ENCODE measurements around the gene EID2B. TPM values are rescaled to one million over a fixed set of nuclear protein-coding genes. Genes with fewer than 3 reads are reported as not detected.

Gene EID2B
- total and polyA plus RNA-seq, 9 of the 15 experiments (the other 6 are each of a cell fraction or from before 2014, with no cell fraction given), result 2.8 to 8.8 (median 4.8) TPM

DNA sequence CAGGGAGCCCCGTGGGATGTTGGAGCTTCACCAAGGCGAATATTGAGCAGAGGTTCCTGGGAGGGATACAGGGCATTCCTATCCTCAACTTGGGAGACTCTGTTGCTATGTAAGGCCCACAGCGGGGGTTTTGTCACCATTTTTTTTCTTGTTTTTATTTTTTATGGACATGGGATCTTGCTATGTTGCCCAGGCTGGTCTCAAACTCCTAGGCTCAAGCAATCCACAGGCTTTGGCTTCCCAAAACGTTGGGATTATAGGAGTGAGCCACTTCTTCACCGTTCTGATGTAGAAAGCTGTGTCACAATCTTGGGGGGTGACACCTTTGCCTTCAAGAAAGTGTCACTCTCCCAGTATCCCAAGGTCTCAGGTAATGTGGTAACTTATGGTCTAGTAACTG, 31.3 kb downstream of the EID2B start:
- 41% methylated on average over 5 of the region's 5 CpGs for WGBS (ENCODE audit: insufficient coverage, low coverage, missing lambda C conversion rate)
- Histone ChIP-seq H3K36me3 (ENCODE audit: control insufficient read depth, insufficient read depth, low read length) (no peaks in the 10 kb centered on the region), H3K9me3 (replicated peaks; ENCODE audit: control insufficient read depth, insufficient read depth, low read depth, low read length) (no peaks in the 10 kb centered on the region), H3K9ac (ENCODE audit: insufficient read depth in 1 of 2, low read depth in 2 of 2, low read length in 2 of 2) (no peak overlapping the region), H3K4me2 (ENCODE audit: insufficient read depth, low read length) (no peak overlapping the region), H3K9me1 (ENCODE audit: control insufficient read depth, insufficient read depth, low read length) (no peaks in the 10 kb centered on the region), H3K27me3 (ENCODE audit: control insufficient read depth in 2 of 2, insufficient read depth in 2 of 2, low read length in 2 of 2) (no peaks in the 10 kb centered on the region), H4K20me1 (replicated peaks; ENCODE audit: control insufficient read depth, insufficient read depth, low read length) (no peaks in the 10 kb centered on the region), H3K4me1 (replicated peaks in 1 of 2; ENCODE audit: control insufficient read depth in 2 of 2, insufficient read depth in 2 of 2, low read length in 2 of 2) (peaks cover 10 to 35% of the 10 kb centered on the region in 2 experiments; a peak in 4 of 5 replicates), H3K4me3 (no peak overlapping the region), H2AFZ (ENCODE audit: low read depth, low read length) (no peak overlapping the region), H3K27ac (ENCODE audit: extremely low read depth, low read depth, low read length) (no peak overlapping the region), H3K79me2 (ENCODE audit: control insufficient read depth, insufficient read depth, low read length) (no peaks in the 10 kb centered on the region)
- CTCF ChIA-PET (ENCODE audit: low intra/inter-chr PET ratio), result no interaction called here
- intact Hi-C loops (cut with micrococcal nuclease) (no loop called here), in situ Hi-C loops (cut with MboI) (no loop called here)
- no peak for ATAC-seq
- POLR2A ChIA-PET, result no interaction called here
- DNase-seq (ENCODE audit: extremely low read depth in 1 of 4, low spot score in 3 of 4), result no peak
- FAIRE-seq, result no peak
- BruUV-seq (replicated peaks), result no TSS peak
- peak; percentile 95 for TF ChIP-seq ZNF121 (CRISPR knock-in tag; conservative IDR thresholded peaks at IDR 0.05)
- no peak for TF ChIP-seq MAZ (CRISPR knock-in tag; conservative IDR thresholded peaks at IDR 0.05 in 1 of 2, IDR thresholded peaks at IDR 0.05 in 1 of 2)
- TF ChIP-seq KLF16 (IDR thresholded peaks at IDR 0.05), result no peak
- TF ChIP-seq ZNF175 (CRISPR knock-in tag; IDR thresholded peaks at IDR 0.05; ENCODE audit: low read depth), result no peak
- TF ChIP-seq HLTF (IDR thresholded peaks at IDR 0.05), result no peak
- TF ChIP-seq BRCA1 (IDR thresholded peaks at IDR 0.05), result no peak
- TF ChIP-seq BRCA1 (CRISPR knock-in tag; IDR thresholded peaks at IDR 0.05), result no peak
- TF ChIP-seq EP400 (IDR thresholded peaks at IDR 0.05), result no peak
- no peak for TF ChIP-seq ATF1 (CRISPR knock-in tag; IDR thresholded peaks at IDR 0.05)
- TF ChIP-seq ATF1 (tag; IDR thresholded peaks at IDR 0.05), result no peak
- TF ChIP-seq, protein P1, sequence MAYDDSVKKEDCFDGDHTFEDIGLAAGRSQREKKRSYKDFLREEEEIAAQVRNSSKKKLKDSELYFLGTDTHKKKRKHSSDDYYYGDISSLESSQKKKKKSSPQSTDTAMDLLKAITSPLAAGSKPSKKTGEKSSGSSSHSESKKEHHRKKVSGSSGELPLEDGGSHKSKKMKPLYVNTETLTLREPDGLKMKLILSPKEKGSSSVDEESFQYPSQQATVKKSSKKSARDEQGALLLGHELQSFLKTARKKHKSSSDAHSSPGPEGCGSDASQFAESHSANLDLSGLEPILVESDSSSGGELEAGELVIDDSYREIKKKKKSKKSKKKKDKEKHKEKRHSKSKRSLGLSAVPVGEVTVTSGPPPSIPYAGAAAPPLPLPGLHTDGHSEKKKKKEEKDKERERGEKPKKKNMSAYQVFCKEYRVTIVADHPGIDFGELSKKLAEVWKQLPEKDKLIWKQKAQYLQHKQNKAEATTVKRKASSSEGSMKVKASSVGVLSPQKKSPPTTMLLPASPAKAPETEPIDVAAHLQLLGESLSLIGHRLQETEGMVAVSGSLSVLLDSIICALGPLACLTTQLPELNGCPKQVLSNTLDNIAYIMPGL (CRISPR knock-in tag; IDR thresholded peaks at IDR 0.05), result no peak
- TF ChIP-seq CBFA2T2 (conservative IDR thresholded peaks at IDR 0.05), result no peak
- TF ChIP-seq KDM1A (IDR thresholded peaks at IDR 0.05), result peak; percentile 31 to 33; a peak in 2 of 4 replicates
- no peak for TF ChIP-seq NR2C2 (CRISPR knock-in tag; IDR thresholded peaks at IDR 0.05)
- TF ChIP-seq NR2C2 (tag; IDR thresholded peaks at IDR 0.05), result no peak
- peak; percentile 62; the same call in 1 of the 2 replicates for TF ChIP-seq BCOR (IDR thresholded peaks at IDR 0.05)
- TF ChIP-seq, protein P2, sequence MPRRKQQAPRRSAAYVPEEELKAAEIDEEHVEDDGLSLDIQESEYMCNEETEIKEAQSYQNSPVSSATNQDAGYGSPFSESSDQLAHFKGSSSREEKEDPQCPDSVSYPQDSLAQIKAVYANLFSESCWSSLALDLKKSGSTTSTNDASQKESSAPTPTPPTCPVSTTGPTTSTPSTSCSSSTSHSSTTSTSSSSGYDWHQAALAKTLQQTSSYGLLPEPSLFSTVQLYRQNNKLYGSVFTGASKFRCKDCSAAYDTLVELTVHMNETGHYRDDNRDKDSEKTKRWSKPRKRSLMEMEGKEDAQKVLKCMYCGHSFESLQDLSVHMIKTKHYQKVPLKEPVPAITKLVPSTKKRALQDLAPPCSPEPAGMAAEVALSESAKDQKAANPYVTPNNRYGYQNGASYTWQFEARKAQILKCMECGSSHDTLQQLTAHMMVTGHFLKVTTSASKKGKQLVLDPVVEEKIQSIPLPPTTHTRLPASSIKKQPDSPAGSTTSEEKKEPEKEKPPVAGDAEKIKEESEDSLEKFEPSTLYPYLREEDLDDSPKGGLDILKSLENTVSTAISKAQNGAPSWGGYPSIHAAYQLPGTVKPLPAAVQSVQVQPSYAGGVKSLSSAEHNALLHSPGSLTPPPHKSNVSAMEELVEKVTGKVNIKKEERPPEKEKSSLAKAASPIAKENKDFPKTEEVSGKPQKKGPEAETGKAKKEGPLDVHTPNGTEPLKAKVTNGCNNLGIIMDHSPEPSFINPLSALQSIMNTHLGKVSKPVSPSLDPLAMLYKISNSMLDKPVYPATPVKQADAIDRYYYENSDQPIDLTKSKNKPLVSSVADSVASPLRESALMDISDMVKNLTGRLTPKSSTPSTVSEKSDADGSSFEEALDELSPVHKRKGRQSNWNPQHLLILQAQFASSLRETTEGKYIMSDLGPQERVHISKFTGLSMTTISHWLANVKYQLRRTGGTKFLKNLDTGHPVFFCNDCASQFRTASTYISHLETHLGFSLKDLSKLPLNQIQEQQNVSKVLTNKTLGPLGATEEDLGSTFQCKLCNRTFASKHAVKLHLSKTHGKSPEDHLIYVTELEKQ (CRISPR knock-in tag; IDR thresholded peaks at IDR 0.05), result no peak
- TF ChIP-seq ZNF764 (CRISPR knock-in tag; IDR thresholded peaks at IDR 0.05; ENCODE audit: low read depth), result no peak
- no peak for TF ChIP-seq FOXP1 (CRISPR knock-in tag; IDR thresholded peaks at IDR 0.05)
- TF ChIP-seq FOXJ2 (tag; IDR thresholded peaks at IDR 0.05), result no peak
- TF ChIP-seq RUNX1 (IDR thresholded peaks at IDR 0.05; ENCODE audit: low read depth), result no peak
- TF ChIP-seq XRCC5 (IDR thresholded peaks at IDR 0.05; ENCODE audit: low read depth, low read length), result no peak
